Natural killer cell (primary cell): ENCODE results near the gene FYB2. TPM values are rescaled to one million over a fixed set of nuclear protein-coding genes. Genes with fewer than 3 reads are reported as not detected.
A peak's percentile ranks its signal among the peaks of the same experiment; 100 is the strongest.

Experiments
- ATAC-seq, 3 donors: fragments of 150-1000 bp in 2 of 3; fragments of 200-7000 bp in 1 of 3; cut with Tn5 transposase; 1 replicate in 1 of 3; 2 replicates in 2 of 3; pipeline ENCODE4 v1.10.0; 2021; ENCODE audit warnings: mild to moderate bottlenecking in 2 of 3, moderate library complexity in 2 of 3
- DNase-seq, 2 donors: peaks; one replicate each; pipeline versions ENCODE4 v3.0.0 to v3.0.0-alpha.2; 2013 to 2021; ENCODE audit warnings: mixed read lengths in 1 of 2
- H3K27ac ChIP-seq: one replicate; pipeline ENCODE4 v1.5.1; 2013; ENCODE audit warnings: mild to moderate bottlenecking, low read length
- H3K27me3 ChIP-seq: one replicate; pipeline ENCODE4 v1.6.1; 2013; ENCODE audit warnings: low read length; ENCODE audit not compliant: control insufficient read depth, insufficient read depth
- H3K36me3 ChIP-seq: one replicate; pipeline ENCODE4 v1.6.1; 2013; ENCODE audit warnings: low read length; ENCODE audit not compliant: control insufficient read depth, insufficient read depth
- H3K4me1 ChIP-seq: one replicate; pipeline ENCODE4 v1.6.1; 2013; ENCODE audit warnings: low read length; ENCODE audit not compliant: control insufficient read depth, insufficient read depth
- H3K4me3 ChIP-seq: one replicate; pipeline ENCODE4 v1.5.1; 2013; ENCODE audit warnings: low read length
- H3K9me3 ChIP-seq: one replicate; pipeline ENCODE4 v1.6.1; 2013; ENCODE audit warnings: low read length; ENCODE audit not compliant: control insufficient read depth, insufficient read depth
- H3K27ac Mint-ChIP-seq, 2 donors: one replicate each; pipeline ENCODE4 v1.8.0; 2022; ENCODE audit warnings: mild to moderate bottlenecking in 2 of 2, mixed read lengths in 2 of 2, moderate library complexity in 1 of 2
- H3K27me3 Mint-ChIP-seq, 2 donors: one replicate each; pipeline ENCODE4 v1.8.0; 2022; ENCODE audit warnings: low read depth in 2 of 2, mixed read lengths in 2 of 2
- H3K36me3 Mint-ChIP-seq: one replicate; pipeline ENCODE4 v1.8.0; 2022; ENCODE audit warnings: mixed read lengths
- H3K4me1 Mint-ChIP-seq, 2 donors: one replicate each; pipeline ENCODE4 v1.8.0; 2022; ENCODE audit warnings: mixed read lengths in 2 of 2
- H3K4me3 Mint-ChIP-seq: one replicate; pipeline ENCODE4 v1.8.0; 2022; ENCODE audit warnings: mild to moderate bottlenecking, moderate library complexity, mixed read lengths
- H3K9me3 Mint-ChIP-seq, 2 donors: one replicate each; pipeline ENCODE4 v1.8.0; 2022; ENCODE audit warnings: mixed read lengths in 2 of 2
- CTCF ChIP-seq: fragments of 200-600 bp; IDR thresholded peaks from one replicate; pipeline ENCODE4 v1.8.0; 2022; ENCODE audit warnings: antibody characterized with exemption
- WGBS: methylation state at CpG from one replicate; pipeline ENCODE4 v1.1.7; 2013; ENCODE audit warnings: missing lambda C conversion rate; ENCODE audit not compliant: insufficient coverage; 5-methylcytosine and 5-hydroxymethylcytosine counted together
- intact Hi-C: fragments of 100-400 bp; cut with micrococcal nuclease; formaldehyde crosslinking; loops from one replicate; pipeline ENCODE4 v1.14.2; 2022
- total RNA-seq, 4 donors: library from RNA; stranded (reverse); fragments of 120-200 nt in 1 of 4; gene quantifications; one replicate each; pipeline versions ENCODE4 v1.2.3 to v1.2.4, GENCODE V29; 2013 to 2022

FYB2 gene
- total RNA-seq, 3 donors from 2014 or later (not counting 1 experiment from before 2014, with no cell fraction given), result not detected

GRCh38 chr1:56824271-56824670 lies 5.1 kb upstream of the FYB2 start:
- Histone ChIP-seq H3K27ac (no peak overlapping the region), H3K27me3 (no peaks in the 10 kb centered on the region), H3K36me3 (no peaks in the 10 kb centered on the region), H3K4me1 (no peaks in the 10 kb centered on the region), H3K4me3 (no peak overlapping the region), H3K9me3 (no peaks in the 10 kb centered on the region)
- no peak overlapping the region for H3K27ac Mint-ChIP-seq
- ATAC-seq (no peak), DNase-seq (no peak)
- no peaks in the 10 kb centered on the region for H3K9me3 Mint-ChIP-seq
- TF ChIP-seq CTCF, result no peak
- peaks cover 19 to 47% of the 10 kb centered on the region in 2 donors for H3K27me3 Mint-ChIP-seq
- H3K4me1 Mint-ChIP-seq, result no peaks in the 10 kb centered on the region
- intact Hi-C loops, result loop anchor here (10.0 kb wide), 2 partner anchors 1341 to 1449 kb away; no protein-coding TSS in a partner anchor
- WGBS, result 95% methylated on average over 2 of the region's 2 CpGs
- no peak overlapping the region for H3K4me3 Mint-ChIP-seq
- no peaks in the 10 kb centered on the region for H3K36me3 Mint-ChIP-seq

GRCh38 chr1:56821462-56821797 lies 2.2 kb upstream of the FYB2 start:
- 0% methylated on average over 1 of the region's 1 CpG for WGBS
- Mint-ChIP-seq H3K4me1 (no peaks in the 10 kb centered on the region), H3K9me3 (no peaks in the 10 kb centered on the region), H3K27me3 (peaks cover 7 to 38% of the 10 kb centered on the region in 2 donors), H3K27ac (no peak overlapping the region), H3K36me3 (no peaks in the 10 kb centered on the region), H3K4me3 (no peak overlapping the region)
- Histone ChIP-seq H3K27me3 (no peaks in the 10 kb centered on the region), H3K9me3 (no peaks in the 10 kb centered on the region), H3K36me3 (no peaks in the 10 kb centered on the region), H3K27ac (no peak overlapping the region), H3K4me3 (no peak overlapping the region), H3K4me1 (no peaks in the 10 kb centered on the region)
- no peak for ATAC-seq
- TF ChIP-seq CTCF, result no peak
- DNase-seq, result no peak
- intact Hi-C loops, result loop anchor here (10.0 kb wide), 2 partner anchors 1343 to 1447 kb away; no protein-coding TSS in a partner anchor

- intact Hi-C loops, result loop anchor here (10.0 kb wide), 2 partner anchors 1344 to 1446 kb away; no protein-coding TSS in a partner anchor
- Mint-ChIP-seq H3K4me1 (no peaks in the 10 kb centered on the region), H3K27me3 (peaks cover 1 to 37% of the 10 kb centered on the region in 2 donors), H3K27ac (no peak overlapping the region), H3K9me3 (no peaks in the 10 kb centered on the region), H3K36me3 (no peaks in the 10 kb centered on the region), H3K4me3 (no peak overlapping the region)
- peak; percentile 87 for TF ChIP-seq CTCF
- ATAC-seq (peak; percentile 63 to 93 (median 74)), DNase-seq (peak; percentile 56 to 63)
- 25% methylated on average over 7 of the region's 7 CpGs for WGBS
- Histone ChIP-seq H3K4me3 (no peak overlapping the region), H3K27ac (no peak overlapping the region), H3K9me3 (no peaks in the 10 kb centered on the region), H3K36me3 (no peaks in the 10 kb centered on the region), H3K4me1 (no peaks in the 10 kb centered on the region), H3K27me3 (no peaks in the 10 kb centered on the region)
Measured at GRCh38 chr1:56820755-56821461, 1.7 kb upstream of the FYB2 start.
